Measurements from ENCODE around the gene KIF20A.
"Not testable (repeated sequence)": the region's sequence is repeated elsewhere in the genome, so short reads cannot be mapped to it uniquely, and the experiment has no call there.

KIF20A gene

GRCh38 chr5:138188626-138189025 lies 9.7 kb downstream of the KIF20A start:
- DNase-seq, result no peak

DNA sequence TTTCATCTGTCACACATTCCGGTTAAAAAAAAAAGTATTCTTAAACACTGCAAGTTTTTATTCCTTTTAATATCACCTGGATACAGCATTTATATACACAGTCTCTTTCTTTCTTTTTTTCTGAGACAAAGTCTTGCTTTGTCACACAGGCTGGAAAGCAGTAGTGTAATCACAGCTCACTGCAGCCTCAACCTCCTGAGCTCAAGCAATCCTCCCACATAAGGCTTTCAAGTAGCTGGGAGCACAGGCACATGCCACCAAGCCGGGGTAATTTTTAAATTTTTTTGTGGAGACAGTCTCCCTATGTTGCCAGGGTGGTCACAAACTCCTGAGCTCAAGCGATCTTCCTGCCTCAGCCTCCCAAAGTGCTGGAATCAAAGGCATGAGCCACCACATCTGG lies 13.9 kb downstream of the KIF20A start:
- DNase-seq, result no peak

DNA sequence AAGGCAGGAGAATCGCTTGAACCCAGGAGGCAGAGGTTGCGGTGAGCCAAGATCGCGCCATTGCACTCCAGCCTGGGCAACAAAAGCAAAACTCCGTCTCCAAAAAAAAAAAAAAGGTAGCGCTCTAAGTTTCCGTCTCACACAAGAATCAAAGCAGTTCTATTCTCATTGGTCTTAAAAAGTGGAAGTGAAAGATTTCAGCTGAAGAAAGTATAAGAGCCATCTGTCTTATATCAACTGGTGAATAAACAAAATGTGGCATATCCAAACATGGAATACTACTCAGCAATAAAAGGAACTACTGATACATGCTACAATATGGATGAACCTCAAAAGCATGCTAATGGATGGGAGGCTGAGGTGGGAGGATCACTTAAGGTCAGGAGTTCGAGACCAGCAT lies 14.9 kb downstream of the KIF20A start:
- not testable (repeated sequence) for DNase-seq

DNA sequence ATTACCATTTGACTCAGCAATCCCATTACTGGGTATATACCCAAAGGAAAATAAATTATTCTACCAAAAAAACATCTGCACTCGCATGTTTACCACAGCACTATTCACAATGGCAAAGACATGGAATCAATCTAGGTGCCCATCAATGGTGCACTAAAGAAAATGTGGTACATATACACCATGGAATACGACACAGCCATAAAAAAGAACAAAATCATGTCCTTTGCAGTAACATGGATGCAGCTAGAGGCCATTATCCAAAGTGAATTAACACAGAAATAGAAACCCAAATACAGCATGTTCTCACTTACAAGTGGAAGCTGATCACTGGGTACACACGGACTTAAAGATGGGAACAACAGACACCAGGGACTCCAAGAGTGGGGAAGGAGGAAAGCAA lies 32.1 kb downstream of the KIF20A start:
- DNase-seq, result no peak

- DNase-seq, result no peak
These were observed 33.9 kb downstream of the KIF20A start for GRCh38 chr5:138212828-138213160.

DNA sequence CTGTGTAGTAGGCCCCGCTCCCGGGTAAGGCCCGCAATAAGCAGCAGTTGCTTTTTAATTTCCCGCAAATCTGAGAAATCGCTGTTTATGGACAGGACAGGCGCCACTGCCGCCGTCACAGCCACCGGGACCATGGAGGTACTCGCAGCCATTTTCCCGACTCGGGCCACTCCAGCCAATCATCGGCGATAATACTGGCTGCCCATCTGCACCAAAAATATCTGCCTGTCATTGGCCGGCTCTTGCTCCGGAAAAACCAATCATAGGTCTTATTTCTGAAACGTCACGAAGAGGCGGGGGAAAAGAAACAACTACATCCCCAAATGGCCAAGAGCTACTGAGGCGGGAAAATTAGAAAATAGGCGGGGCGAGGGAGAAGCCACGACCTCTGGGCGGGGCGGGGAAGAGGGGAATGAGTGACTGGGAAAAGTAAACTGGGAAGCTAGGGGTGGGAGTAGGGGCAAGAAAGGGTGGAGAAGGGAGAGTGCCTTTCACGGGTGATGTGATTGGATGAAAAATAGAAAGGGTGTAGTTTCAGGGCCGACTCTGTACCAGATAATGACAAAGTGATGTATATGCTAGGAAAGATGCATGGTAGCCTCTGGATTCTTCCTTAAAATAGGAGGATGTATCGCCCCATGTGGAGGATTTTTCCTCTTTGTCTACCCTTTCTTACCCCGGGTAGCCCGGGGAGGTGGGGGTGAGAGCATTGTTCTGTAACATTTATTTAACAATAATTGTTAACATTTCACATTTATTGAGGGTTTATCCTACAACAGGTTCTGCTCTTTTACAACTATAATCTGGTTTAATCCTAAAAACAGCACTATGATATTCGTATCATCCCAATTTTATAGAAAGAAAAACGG lies 34.5 kb downstream of the KIF20A start, which contains the start of gene CDC23:
CDC23 (minus strand) TSS at position 163 of the 869 bp plus-strand sequence; CDS start at position 152, 11 bp downstream.
- DNase-seq, result peak; percentile 88

- no peak for DNase-seq
These were observed 37.9 kb downstream of the KIF20A start for GRCh38 chr5:138216799-138217198.

GRCh38 chr5:138223532-138223931 lies 44.6 kb downstream of the KIF20A start:
- no peak for DNase-seq

- DNase-seq, result no peak
These were observed 45.8 kb downstream of the KIF20A start for GRCh38 chr5:138224712-138225111.

DNA sequence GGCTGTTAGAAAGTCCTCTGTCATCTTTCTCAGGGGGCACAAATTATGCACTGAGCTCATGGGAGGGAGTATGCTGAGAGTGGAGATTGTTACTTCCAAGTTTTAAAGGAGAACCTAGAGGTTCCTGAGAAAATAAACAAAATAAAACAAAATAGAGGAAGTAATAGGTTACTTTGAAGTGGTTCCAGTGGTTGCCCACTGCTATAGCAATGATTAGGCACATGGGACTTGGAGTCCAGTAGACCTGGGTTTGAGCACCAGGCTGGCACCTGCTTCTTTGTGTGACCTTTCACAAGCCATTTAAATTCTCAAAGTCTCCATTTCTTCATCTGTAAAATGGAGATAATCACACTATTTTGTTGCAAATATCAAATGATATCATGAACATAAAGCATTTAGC lies 48.0 kb downstream of the KIF20A start:
- no peak for DNase-seq

DNA sequence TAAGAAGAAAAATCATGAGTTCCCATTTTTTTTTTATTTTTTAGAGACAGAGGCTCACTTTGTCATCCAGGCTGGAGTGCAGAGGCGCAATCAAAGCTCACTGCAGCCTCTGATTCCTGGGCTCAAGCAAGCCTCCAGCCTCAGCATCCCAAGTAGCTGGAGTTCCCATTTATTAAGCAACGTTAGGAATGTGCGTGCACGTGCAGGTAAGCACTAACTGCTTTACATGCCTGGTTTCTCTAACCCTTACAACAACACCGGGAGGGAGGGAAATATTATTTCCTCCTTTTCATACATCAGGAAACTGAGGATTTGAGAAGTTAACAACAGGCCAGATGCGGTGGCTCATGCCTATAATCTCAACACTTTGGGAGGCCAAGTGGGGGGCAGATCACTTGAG lies 50.5 kb downstream of the KIF20A start:
- DNase-seq, result no peak

GRCh38 chr5:138230261-138230660 lies 51.3 kb downstream of the KIF20A start:
- DNase-seq, result no peak

DNA sequence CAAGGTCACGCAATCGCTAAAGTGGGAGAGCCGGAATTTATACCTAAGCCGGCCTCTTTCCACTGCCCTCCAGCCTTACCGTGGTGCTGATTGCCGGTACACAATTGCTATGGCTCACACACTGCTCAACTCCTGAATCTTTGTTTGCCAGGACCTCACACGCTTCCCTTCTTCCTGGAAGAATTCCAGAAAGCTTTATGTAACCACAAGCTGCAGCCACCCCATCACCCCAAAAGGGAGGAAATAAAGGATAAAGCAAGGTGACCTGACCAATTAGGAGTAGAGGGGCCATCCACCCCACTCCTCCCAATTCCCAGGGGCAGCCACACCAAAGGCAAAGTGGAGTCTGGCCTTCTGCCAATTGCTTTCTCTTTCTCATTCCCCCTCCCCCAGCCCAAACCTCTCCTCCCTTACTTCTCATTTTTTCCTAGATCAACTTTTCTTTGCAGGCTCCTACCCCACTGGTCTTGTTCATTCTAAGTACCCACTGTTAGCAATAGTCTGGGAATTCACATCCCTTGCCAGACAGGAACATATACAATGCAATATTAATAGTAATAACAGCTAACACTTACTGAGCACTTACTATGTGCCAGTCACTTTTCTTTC lies 52.2 kb downstream of the KIF20A start:
- DNase-seq, result no peak

DNA sequence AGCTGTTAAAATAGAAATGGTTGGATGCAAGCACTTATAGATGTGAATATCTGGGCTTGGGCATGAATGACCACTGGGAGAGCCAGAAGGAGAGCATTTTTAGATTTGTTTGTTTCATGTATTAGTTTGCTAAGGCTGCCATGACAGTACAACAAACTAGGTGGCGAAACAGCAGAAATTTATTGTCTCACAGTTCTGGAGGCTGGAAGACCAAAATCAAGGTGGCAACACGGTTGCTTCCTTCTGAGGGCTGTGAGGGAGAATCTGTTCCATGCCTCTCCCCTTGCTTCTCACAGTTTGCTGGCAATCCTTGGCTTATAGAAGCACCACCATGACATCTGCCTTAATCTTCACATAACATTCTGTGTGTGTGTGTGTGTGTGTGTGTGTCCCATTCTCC lies 54.4 kb downstream of the KIF20A start:
- DNase-seq, result no peak

GRCh38 chr5:138234651-138235050 lies 55.7 kb downstream of the KIF20A start:
- DNase-seq, result no peak
